Measurements from ENCODE around the gene AK1. TPM values are rescaled to one million over a fixed set of nuclear protein-coding genes. Genes with fewer than 3 reads are reported as not detected.

AK1 gene
- total and polyA plus RNA-seq, 2 of the 13 experiments (the other 11 are each of a cell fraction or from before 2014, with no cell fraction given), result 19.1 to 32.8 TPM

DNA sequence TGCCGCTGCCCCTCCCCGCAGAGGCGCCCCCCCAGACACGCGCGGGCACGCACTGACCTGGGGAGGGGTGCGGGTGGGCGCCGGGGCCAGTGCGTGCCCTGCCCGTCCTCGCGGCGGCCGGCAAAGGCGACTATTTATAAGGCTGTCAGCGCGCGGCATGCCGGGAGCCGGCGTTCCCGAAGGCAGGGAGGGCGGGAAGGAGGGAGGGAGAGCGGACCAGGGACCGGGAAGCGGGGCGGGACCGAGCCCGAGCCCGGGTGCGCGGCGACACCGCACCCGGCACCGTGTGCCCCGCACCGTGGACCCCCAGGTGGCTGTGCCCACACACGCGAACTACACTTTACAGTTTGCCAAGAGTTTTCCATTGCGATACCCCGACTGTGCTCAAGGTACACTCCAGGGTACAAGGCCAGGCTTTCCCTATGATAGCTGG, at the start of gene AK1 (continued):
- TF ChIP-seq GLI4 (CRISPR knock-in tag; IDR thresholded peaks at IDR 0.05; ENCODE audit: borderline replicate concordance) (no peak), DMAP1 (CRISPR knock-in tag; IDR thresholded peaks at IDR 0.05) (no peak; the same call in 1 of the 2 replicates), PAX8 (CRISPR knock-in tag; IDR thresholded peaks at IDR 0.05; ENCODE audit: borderline replicate concordance) (no peak), ZNF556 (CRISPR knock-in tag; IDR thresholded peaks at IDR 0.05; ENCODE audit: borderline replicate concordance) (0 out of 2 replicates have a peak, but pooled peaks have one; percentile 17), MIER3 (CRISPR knock-in tag; IDR thresholded peaks at IDR 0.05; ENCODE audit: borderline replicate concordance) (no peak), NCOA2 (CRISPR knock-in tag; IDR thresholded peaks at IDR 0.05) (no peak), BRD4 (CRISPR knock-in tag; IDR thresholded peaks at IDR 0.05) (no peak), ZNF235 (CRISPR knock-in tag; IDR thresholded peaks at IDR 0.05; ENCODE audit: borderline replicate concordance) (no peak), PCBP1 (IDR thresholded peaks at IDR 0.05; ENCODE audit: borderline replicate concordance, low read depth, low read length) (no peak), ZNF879 (CRISPR knock-in tag; IDR thresholded peaks at IDR 0.05) (no peak), ZNF138 (CRISPR knock-in tag; IDR thresholded peaks at IDR 0.05; ENCODE audit: low read depth) (no peak), ZNF430 (CRISPR knock-in tag; IDR thresholded peaks at IDR 0.05) (no peak), SOX5 (CRISPR knock-in tag; IDR thresholded peaks at IDR 0.05; ENCODE audit: borderline replicate concordance) (0 out of 2 replicates have a peak, but pooled peaks have one; percentile 13), ZBTB4 (CRISPR knock-in tag; IDR thresholded peaks at IDR 0.05; ENCODE audit: borderline replicate concordance) (no peak), MATR3 (CRISPR knock-in tag; IDR thresholded peaks at IDR 0.05) (no peak), ZBTB42 (CRISPR knock-in tag; IDR thresholded peaks at IDR 0.05) (no peak)
- TF ChIP-seq, protein P1, sequence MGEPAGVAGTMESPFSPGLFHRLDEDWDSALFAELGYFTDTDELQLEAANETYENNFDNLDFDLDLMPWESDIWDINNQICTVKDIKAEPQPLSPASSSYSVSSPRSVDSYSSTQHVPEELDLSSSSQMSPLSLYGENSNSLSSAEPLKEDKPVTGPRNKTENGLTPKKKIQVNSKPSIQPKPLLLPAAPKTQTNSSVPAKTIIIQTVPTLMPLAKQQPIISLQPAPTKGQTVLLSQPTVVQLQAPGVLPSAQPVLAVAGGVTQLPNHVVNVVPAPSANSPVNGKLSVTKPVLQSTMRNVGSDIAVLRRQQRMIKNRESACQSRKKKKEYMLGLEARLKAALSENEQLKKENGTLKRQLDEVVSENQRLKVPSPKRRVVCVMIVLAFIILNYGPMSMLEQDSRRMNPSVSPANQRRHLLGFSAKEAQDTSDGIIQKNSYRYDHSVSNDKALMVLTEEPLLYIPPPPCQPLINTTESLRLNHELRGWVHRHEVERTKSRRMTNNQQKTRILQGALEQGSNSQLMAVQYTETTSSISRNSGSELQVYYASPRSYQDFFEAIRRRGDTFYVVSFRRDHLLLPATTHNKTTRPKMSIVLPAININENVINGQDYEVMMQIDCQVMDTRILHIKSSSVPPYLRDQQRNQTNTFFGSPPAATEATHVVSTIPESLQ (CRISPR knock-in tag; conservative IDR thresholded peaks at IDR 0.05), result no peak
- TF ChIP-seq, protein P2, sequence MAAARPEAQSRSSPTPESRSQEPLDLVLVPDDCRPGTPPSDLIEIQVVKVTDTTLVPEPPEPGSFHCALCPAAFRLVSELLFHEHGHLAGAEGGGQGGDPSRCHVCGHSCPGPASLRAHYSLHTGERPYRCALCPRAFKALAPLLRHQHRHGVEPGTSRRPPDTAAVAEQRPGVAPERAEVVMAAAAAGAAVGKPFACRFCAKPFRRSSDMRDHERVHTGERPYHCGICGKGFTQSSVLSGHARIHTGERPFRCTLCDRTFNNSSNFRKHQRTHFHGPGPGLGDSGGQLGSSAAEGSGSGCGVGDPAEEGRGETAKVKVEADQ (CRISPR knock-in tag; IDR thresholded peaks at IDR 0.05; ENCODE audit: borderline replicate concordance), result no peak
- TF ChIP-seq, protein P3, sequence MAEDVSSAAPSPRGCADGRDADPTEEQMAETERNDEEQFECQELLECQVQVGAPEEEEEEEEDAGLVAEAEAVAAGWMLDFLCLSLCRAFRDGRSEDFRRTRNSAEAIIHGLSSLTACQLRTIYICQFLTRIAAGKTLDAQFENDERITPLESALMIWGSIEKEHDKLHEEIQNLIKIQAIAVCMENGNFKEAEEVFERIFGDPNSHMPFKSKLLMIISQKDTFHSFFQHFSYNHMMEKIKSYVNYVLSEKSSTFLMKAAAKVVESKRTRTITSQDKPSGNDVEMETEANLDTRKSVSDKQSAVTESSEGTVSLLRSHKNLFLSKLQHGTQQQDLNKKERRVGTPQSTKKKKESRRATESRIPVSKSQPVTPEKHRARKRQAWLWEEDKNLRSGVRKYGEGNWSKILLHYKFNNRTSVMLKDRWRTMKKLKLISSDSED (CRISPR knock-in tag; IDR thresholded peaks at IDR 0.05), result no peak

Measured in HepG2 (cell line).